Measurements from ENCODE around the gene GOLGA3.
"Not testable (repeated sequence)": the region's sequence is repeated elsewhere in the genome, so short reads cannot be mapped to it uniquely, and the experiment has no call there.

The GOLGA3 gene

DNA sequence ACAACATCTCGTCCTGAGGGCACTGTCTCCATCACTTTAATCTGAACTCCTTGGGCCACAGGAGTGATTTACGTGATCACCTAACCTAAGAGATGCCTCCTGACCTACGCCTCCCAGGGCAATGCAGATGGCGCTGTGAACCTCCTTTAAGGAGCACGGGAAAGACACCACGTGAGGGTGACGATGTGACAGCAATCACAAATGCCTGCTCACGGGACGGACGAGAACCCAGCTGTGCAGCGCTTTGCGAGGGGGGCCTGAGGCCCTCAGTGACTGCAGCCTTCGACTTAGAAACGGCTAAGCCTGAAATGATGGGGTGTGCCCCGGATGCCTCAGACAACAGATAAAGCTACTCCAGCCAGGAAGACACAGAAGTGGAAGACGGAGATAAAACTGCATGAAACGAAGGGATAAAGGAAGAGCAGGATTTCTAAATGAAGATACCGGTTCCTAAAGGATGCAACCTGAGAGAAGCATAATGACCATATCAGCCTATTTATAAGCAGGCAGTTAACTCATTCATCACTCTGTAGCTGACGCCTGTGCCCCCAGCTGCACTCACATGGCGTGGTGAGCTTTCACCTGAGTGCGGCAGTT is 13.9 kb upstream of the GOLGA3 start:
- DNase-seq (ENCODE audit: low read depth in 2 of 2) = no peak

DNA sequence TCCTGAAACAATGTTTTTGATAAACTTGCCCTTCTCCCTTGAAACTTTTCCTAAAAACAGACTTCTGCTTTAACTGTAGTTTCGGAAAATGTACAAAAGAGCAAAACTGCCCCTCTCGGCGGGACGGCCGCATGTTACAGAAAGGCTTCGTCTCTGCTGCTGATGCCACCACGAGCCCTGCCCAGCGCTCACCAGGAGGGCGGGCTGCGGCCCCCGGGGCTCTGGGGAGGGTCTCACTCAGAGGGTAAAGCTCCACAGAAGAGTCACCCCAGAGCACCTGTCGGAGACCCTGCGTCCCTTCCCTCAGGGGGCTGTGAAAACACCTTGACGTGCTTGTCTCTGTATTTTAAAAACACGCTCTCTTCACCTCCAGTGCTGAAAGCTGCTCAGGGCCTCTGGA is 12.5 kb upstream of the GOLGA3 start:
- no peak for DNase-seq (ENCODE audit: low read depth in 2 of 2)

GRCh38 chr12:132840536-132840935 is 11.9 kb upstream of the GOLGA3 start:
- no peak for DNase-seq (ENCODE audit: low read depth in 2 of 2)

- DNase-seq (ENCODE audit: low read depth in 2 of 2) = no peak
Measured at GRCh38 chr12:132839558-132840235, 11.0 kb upstream of the GOLGA3 start.

DNA sequence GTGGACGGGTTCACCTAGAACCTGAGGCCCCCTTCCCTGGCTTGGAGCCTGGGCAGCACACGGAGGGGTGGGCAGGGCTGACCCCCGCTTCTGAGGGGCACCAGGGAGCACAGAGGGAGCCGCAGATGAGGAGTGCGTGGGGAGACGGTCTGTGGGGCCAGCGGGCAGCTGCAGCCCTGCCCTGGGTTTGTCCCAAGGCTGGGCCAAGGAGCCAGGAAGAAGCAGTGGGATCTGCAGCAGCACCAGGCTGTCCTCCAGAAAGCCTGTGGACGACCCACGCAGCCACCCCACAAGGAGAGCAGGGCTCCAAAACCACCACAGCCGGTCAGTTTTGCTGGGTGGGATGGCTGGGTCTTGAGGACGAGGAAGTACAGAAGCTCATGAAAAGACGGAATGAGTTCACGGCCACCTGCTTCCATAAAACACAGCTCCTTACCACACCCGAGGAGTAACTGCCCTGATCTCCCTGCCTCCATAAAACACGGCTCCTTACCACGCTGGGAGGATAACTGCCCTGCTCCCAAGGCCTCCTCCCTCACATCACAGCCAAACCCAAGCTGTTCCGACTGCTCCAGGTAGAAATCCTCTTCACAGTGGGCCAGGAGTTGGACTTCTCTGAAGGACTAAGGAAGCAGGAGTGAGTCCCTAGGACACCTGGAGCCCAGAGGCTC is 9.9 kb upstream of the GOLGA3 start:
- DNase-seq (ENCODE audit: low read depth in 2 of 2) = no peak

DNA sequence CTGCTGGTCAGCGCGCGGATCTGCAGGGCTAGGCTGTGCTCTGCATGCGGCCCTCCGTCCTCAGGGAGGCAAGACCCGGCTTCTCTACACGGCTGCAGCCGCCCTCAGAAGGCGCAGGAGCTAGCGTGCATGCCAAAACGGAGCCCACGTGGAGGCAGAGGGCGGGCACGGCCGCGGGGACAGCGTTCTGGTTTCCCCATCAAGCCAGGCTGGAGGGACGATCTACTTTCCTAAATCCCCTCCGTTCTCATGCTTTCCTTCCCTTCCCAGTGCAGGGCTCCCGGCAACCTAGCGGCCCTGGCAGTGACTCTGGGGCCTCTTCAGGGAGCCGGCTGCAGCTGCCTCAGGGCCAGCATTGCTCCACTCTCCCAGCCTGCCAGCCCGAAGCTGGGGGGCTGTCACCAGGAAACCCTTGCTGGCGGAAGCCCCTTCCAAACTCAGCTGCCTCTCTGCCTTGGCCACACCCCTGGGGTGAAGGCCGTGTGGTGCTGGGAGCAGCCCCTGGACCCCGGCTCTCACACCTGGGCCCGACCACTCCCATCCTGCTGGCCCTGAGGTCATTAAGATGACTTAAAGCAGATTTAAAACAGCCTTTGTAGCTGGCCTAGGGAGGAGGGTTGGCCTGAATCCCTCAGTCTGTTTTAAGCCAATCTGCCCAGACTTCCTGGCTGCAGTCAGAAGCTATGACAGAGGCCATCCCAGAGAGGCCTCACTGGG is 9.2 kb upstream of the GOLGA3 start:
- DNase-seq (ENCODE audit: low read depth in 2 of 2) = no peak

DNA sequence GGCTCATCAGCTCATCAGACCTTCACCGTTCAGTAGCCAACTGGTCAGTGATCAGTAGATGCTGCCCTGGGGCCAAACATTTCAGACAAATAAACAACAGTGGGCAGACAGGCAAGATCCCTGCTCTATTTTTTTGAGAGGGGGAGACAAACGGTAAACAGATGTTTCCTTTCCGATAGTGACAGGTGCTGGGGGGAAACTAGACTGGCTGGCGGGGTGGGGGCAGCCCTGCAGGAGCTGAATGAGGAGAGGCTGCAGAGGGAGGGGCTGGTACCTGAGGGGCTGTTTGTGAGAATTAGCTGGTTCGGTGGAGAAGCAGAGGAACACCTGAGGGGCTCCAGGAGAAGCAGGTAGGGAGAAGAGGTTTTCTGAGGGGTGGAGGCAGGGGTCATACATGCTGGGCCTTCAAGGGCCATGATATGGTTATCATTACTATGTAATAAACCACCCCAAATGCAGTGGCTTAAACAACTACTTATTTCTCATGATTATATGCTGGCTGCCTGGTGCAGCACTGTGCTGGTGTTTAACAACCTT is 8.2 kb upstream of the GOLGA3 start:
- DNase-seq (ENCODE audit: low read depth in 2 of 2) = no peak

GRCh38 chr12:132836230-132836629 is 7.6 kb upstream of the GOLGA3 start:
- DNase-seq (ENCODE audit: low read depth in 2 of 2) = not testable (repeated sequence)

GRCh38 chr12:132835076-132836025 is 6.7 kb upstream of the GOLGA3 start:
- DNase-seq (ENCODE audit: low read depth in 2 of 2) = no peak

DNA sequence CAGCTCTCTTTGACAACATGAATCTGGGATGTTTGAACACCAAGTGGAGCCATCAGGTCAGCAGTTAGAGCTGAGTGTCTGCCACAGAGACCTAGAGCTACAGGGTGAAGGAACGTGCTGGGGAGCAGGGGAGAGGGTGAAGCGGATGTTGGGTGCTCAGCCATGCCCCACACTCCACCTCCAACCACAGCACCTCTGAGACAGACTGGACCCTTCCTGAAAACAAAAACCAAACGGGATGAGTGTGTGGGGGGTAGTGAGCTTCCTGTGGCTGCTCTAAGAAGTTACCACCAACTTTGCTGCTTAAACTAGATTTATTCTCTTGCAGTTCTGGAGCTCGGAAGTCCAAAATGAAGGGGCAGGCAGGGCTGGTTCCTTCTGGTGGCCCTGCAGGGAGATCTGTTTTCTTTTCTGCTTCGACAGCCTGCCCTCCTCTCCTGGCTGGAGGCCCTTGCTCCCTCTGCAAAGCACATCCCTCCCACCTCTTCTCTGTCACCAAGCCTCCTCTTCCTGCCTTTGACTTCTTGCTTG is 5.6 kb upstream of the GOLGA3 start:
- no peak for DNase-seq (ENCODE audit: low read depth in 2 of 2)

- DNase-seq (ENCODE audit: low read depth in 2 of 2) = no peak
Measured at GRCh38 chr12:132833341-132833740, 4.7 kb upstream of the GOLGA3 start.

DNA sequence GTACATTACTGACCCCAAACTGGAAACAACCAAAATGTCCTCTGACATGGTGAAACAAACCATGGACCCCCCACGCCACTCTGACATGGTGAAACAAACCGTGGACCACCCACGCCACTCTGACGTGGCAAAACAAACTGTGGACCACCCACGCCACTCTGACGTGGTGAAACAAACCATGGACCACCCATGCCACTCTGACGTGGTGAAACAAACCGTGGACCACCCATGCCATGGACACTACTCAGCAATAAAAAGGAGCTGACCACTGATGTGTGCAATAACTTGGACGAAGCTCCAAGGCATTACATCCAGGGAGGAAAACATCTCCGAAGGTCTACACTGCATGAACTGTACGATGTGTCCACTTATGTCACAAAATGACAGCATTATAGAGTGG is 3.1 kb upstream of the GOLGA3 start:
- DNase-seq (ENCODE audit: low read depth in 2 of 2) = no peak

GRCh38 chr12:132827763-132828703 is 636 bp downstream of the GOLGA3 start:
- DNase-seq (ENCODE audit: low read depth in 2 of 2) = no peak

DNA sequence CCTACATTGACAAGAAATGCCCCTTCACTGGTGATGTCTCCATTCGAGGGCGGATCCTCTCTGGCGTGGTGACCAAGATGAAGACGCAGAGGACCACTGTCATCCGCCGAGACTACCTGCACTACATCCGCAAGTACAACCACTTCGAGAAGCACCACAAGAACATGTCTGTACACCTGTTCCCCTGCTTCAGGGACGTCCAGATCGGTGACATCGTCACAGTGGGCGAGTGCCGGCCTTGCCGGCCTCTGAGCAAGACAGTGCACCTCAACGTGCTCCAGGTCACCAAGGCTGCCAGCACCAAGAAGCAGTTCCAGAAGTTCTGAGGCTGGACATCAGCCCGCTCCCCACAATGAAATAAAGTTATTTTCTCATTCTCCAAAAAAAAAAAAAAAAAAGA is 2.8 kb downstream of the GOLGA3 start:
- no peak for DNase-seq (ENCODE audit: low read depth in 2 of 2)

- DNase-seq (ENCODE audit: low read depth in 2 of 2) = no peak
Measured at GRCh38 chr12:132825089-132825488, 3.6 kb downstream of the GOLGA3 start.

- DNase-seq (ENCODE audit: low read depth in 2 of 2) = no peak
Measured at GRCh38 chr12:132824053-132824452, 4.6 kb downstream of the GOLGA3 start.

DNA sequence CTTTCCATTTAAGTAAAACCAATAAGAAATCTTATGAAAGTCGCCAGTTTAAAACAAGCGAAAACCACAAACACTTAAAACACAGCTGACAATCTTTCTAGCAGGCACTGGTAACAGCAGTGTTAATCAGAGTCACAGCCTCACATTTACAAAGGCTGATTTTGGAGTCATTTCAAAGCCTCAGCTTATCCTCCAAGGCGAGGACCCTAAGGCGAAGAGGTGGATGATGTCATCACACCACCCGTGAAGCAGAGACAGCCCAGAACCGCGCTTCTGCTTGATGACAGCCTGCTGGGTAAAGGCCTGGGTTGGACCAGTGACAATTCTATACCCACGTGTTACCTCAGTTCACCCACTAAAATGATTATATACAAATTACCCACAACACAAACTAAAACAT is 10.1 kb downstream of the GOLGA3 start:
- DNase-seq (ENCODE audit: low read depth in 2 of 2) = no peak

DNA sequence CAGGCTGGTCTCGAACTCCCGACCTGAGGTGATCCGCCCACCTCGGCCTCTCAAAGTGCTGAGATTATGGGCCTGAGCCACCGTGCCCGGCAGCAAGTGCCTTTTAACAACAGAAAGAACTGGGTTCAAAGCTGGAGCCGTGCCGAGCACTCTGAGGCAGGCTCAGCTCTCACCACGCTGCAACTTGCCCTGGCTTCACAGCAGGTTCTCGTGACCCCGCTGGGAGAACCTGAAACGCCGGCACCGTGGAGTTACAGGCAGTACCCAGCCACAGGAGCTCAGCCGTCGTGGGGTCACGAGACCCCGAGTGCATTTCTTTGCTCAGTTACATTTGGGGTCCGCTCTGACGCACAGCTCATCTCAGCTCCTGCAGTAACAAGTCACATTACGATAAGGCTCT is 14.4 kb downstream of the GOLGA3 start:
- DNase-seq (ENCODE audit: low read depth in 2 of 2) = no peak

DNA sequence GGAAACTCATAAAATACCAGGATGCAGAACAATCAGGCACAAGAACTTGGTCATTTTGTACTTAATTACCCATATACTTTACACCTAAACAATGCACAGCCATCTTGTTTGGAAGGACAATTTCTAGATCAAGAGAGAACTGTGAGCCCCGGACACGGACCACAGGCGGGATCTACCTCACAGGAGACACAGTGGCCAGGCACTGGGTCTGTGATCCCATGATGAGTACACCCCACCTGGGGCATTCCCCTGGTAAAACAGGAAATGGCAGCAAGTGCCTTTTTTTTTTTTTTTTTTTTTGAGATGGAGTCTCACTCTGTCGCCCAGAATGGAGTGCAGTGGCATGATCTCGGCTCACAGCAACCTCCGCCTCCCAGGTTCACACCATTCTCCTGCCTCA is 15.2 kb downstream of the GOLGA3 start:
- DNase-seq (ENCODE audit: low read depth in 2 of 2) = no peak
